Mesothelial cell of epicardium (in vitro differentiated cells): ENCODE measurements around the gene PRODH2. TPM values are rescaled to one million over a fixed set of nuclear protein-coding genes. Genes with fewer than 3 reads are reported as not detected.

Experiments used
- DNase-seq, 2 experiments: peaks; one replicate each; pipeline ENCODE4 v3.0.0; 2021; ENCODE audit warnings: low spot score in 2 of 2; ENCODE audit not compliant: unreplicated experiment in 2 of 2
- H3K27ac Mint-ChIP-seq: 2 replicates; pipeline ENCODE4 v1.8.0; 2021; ENCODE audit warnings: mixed read lengths
- H3K27me3 Mint-ChIP-seq: 2 replicates; pipeline ENCODE4 v1.8.0; 2021; ENCODE audit warnings: low read depth, mixed read lengths
- H3K36me3 Mint-ChIP-seq: 2 replicates; pipeline ENCODE4 v1.8.0; 2021; ENCODE audit warnings: mixed read lengths
- H3K4me1 Mint-ChIP-seq: 2 replicates; pipeline ENCODE4 v1.8.0; 2021; ENCODE audit warnings: mixed read lengths
- H3K4me3 Mint-ChIP-seq: 2 replicates; pipeline ENCODE4 v1.8.0; 2021; ENCODE audit warnings: mild to moderate bottlenecking, moderate library complexity, mixed read lengths
- H3K9me3 Mint-ChIP-seq: 2 replicates; pipeline ENCODE4 v1.8.0; 2021; ENCODE audit warnings: mixed read lengths
- CTCF ChIP-seq: fragments of 200-600 bp; sonication (generic); IDR thresholded peaks from one replicate; pipeline ENCODE4 v1.5.0; 2021; ENCODE audit warnings: antibody characterized with exemption; ENCODE audit not compliant: unreplicated experiment
- total RNA-seq: library from RNA; stranded (reverse); gene quantifications from 3 replicates; pipeline ENCODE4 v1.2.1, GENCODE V29; 2021

PRODH2 gene
- total RNA-seq, 1 donor from 2014 or later: not detected

GRCh38 chr19:35833972-35834371 is 21.3 kb upstream of the PRODH2 start:
- H3K36me3 Mint-ChIP-seq: no peaks in the 10 kb centered on the region
- peaks cover 58% of the 10 kb centered on the region for H3K27me3 Mint-ChIP-seq
- no peak overlapping the region for H3K27ac Mint-ChIP-seq
- no peak overlapping the region for H3K4me3 Mint-ChIP-seq
- no peak for TF ChIP-seq CTCF
- no peaks in the 10 kb centered on the region for H3K9me3 Mint-ChIP-seq
- H3K4me1 Mint-ChIP-seq: no peaks in the 10 kb centered on the region
- DNase-seq: no peak

GRCh38 chr19:35832054-35832453 is 19.4 kb upstream of the PRODH2 start:
- DNase-seq: no peak
- Mint-ChIP-seq H3K9me3 (no peaks in the 10 kb centered on the region), H3K4me3 (no peak overlapping the region), H3K27ac (no peak overlapping the region), H3K36me3 (no peaks in the 10 kb centered on the region), H3K4me1 (no peaks in the 10 kb centered on the region), H3K27me3 (peaks cover 57% of the 10 kb centered on the region)
- no peak for TF ChIP-seq CTCF

GRCh38 chr19:35830986-35831385 is 18.3 kb upstream of the PRODH2 start:
- Mint-ChIP-seq H3K27me3 (peaks cover 53% of the 10 kb centered on the region), H3K36me3 (no peaks in the 10 kb centered on the region), H3K4me1 (no peaks in the 10 kb centered on the region), H3K9me3 (no peaks in the 10 kb centered on the region), H3K4me3 (no peak overlapping the region), H3K27ac (no peak overlapping the region)
- no peak for DNase-seq
- TF ChIP-seq CTCF: no peak

GRCh38 chr19:35828692-35829301 is 16.2 kb upstream of the PRODH2 start:
- DNase-seq: peak; percentile 70 to 88
- TF ChIP-seq CTCF: no peak
- Mint-ChIP-seq H3K4me3 (no peak overlapping the region), H3K27me3 (peaks cover 52% of the 10 kb centered on the region), H3K9me3 (no peaks in the 10 kb centered on the region), H3K36me3 (no peaks in the 10 kb centered on the region), H3K27ac (no peak overlapping the region), H3K4me1 (no peaks in the 10 kb centered on the region)

- Mint-ChIP-seq H3K9me3 (no peaks in the 10 kb centered on the region), H3K27me3 (peaks cover 40% of the 10 kb centered on the region), H3K4me3 (no peak overlapping the region), H3K27ac (no peak overlapping the region), H3K4me1 (no peaks in the 10 kb centered on the region), H3K36me3 (no peaks in the 10 kb centered on the region)
- TF ChIP-seq CTCF: no peak
- no peak for DNase-seq
Measured at GRCh38 chr19:35824150-35824549, 11.5 kb upstream of the PRODH2 start.

GRCh38 chr19:35822579-35822978 is 9.9 kb upstream of the PRODH2 start:
- Mint-ChIP-seq H3K4me3 (no peak overlapping the region), H3K27ac (no peak overlapping the region), H3K36me3 (no peaks in the 10 kb centered on the region), H3K27me3 (peaks cover 46% of the 10 kb centered on the region), H3K4me1 (no peaks in the 10 kb centered on the region), H3K9me3 (no peaks in the 10 kb centered on the region)
- DNase-seq: no peak
- no peak for TF ChIP-seq CTCF
